Thoracic aorta (tissue), 2 donors: ENCODE measurements around the gene RAD21L1. TPM values are rescaled to one million over a fixed set of nuclear protein-coding genes. Genes with fewer than 3 reads are reported as not detected.

Experiments
- ATAC-seq: fragments of 150-250 bp; one replicate; pipeline ENCODE4 v1.8.0; 2017; ENCODE audit warnings: low read depth; ENCODE audit not compliant: insufficient number of reproducible peaks, low FRiP score
- DNase-seq: peaks from one replicate; pipeline ENCODE4 v3.0.0-alpha.2; 2020; ENCODE audit warnings: low spot score
- H3K27ac ChIP-seq, 2 donors: fragments of 200-600 bp; sonication (generic); 1 replicate in 1 of 2; 2 replicates in 1 of 2; pipeline ENCODE4 v1.5.1; 2016; ENCODE audit warnings: mild to moderate bottlenecking in 2 of 2, moderate library complexity in 2 of 2
- H3K27me3 ChIP-seq: fragments of 200-600 bp; sonication (generic); replicated peaks from 2 replicates; pipeline ENCODE4 v1.6.0; 2016; ENCODE audit warnings: mild to moderate bottlenecking; ENCODE audit not compliant: insufficient read depth
- H3K36me3 ChIP-seq: fragments of 200-600 bp; sonication (generic); one replicate; pipeline ENCODE4 v1.5.1; 2016
- H3K4me1 ChIP-seq, 2 donors: fragments of 200-600 bp; sonication (generic); 1 replicate in 1 of 2; 2 replicates in 1 of 2; pipeline versions ENCODE4 v1.5.1 to v1.6.0; 2016; ENCODE audit warnings: low read depth in 2 of 2, mild to moderate bottlenecking in 1 of 2; ENCODE audit not compliant: control insufficient read depth in 1 of 2
- H3K4me3 ChIP-seq: fragments of 200-600 bp; sonication (generic); 2 replicates; pipeline ENCODE4 v1.5.1; 2016; ENCODE audit warnings: mild to moderate bottlenecking
- H3K9me3 ChIP-seq: fragments of 200-600 bp; sonication (generic); 2 replicates; pipeline ENCODE4 v1.5.1; 2016
- CTCF ChIP-seq: fragments of 200-600 bp; sonication (generic); IDR thresholded peaks from one replicate; pipeline ENCODE4 v1.5.1; 2019; ENCODE audit warnings: antibody characterized with exemption
- total RNA-seq, 2 donors: library from RNA; depleted of rRNA; stranded (reverse); fragments of >200 nt; gene quantifications; one replicate each; pipeline versions ENCODE4 v1.1.0 to v1.2.3, GENCODE V29; 2016

The RAD21L1 gene
- total RNA-seq, 2 donors from 2014 or later, result not detected

- ATAC-seq (no peak), DNase-seq (no peak)
- no peak for TF ChIP-seq CTCF
- Histone ChIP-seq H3K9me3 (no peaks in the 10 kb centered on the region), H3K4me1 (no peaks in the 10 kb centered on the region), H3K4me3 (no peak overlapping the region), H3K36me3 (no peaks in the 10 kb centered on the region), H3K27me3 (no peaks in the 10 kb centered on the region), H3K27ac (no peak overlapping the region)
Measured at GRCh38 chr20:1278993-1279392, 53.1 kb downstream of the RAD21L1 start.

- DNase-seq, result no peak
- Histone ChIP-seq H3K9me3 (no peaks in the 10 kb centered on the region), H3K4me1 (no peaks in the 10 kb centered on the region), H3K36me3 (no peaks in the 10 kb centered on the region), H3K4me3 (no peak overlapping the region), H3K27me3 (no peaks in the 10 kb centered on the region), H3K27ac (no peak overlapping the region)
- TF ChIP-seq CTCF, result no peak
- no peak for ATAC-seq
Measured at GRCh38 chr20:1280195-1281102, 54.6 kb downstream of the RAD21L1 start.

- no peaks in the 10 kb centered on the region for H3K27me3 ChIP-seq
- H3K4me3 ChIP-seq, result no peak overlapping the region
- no peaks in the 10 kb centered on the region for H3K4me1 ChIP-seq
- DNase-seq (no peak), ATAC-seq (no peak)
- H3K9me3 ChIP-seq, result no peaks in the 10 kb centered on the region
- H3K27ac ChIP-seq, result no peak overlapping the region
- TF ChIP-seq CTCF, result no peak
- H3K36me3 ChIP-seq, result no peaks in the 10 kb centered on the region
Measured at GRCh38 chr20:1281279-1282057, 55.6 kb downstream of the RAD21L1 start.

GRCh38 chr20:1282966-1283365, 57.1 kb downstream of the RAD21L1 start:
- Histone ChIP-seq H3K4me1 (no peaks in the 10 kb centered on the region), H3K27ac (no peak overlapping the region), H3K4me3 (no peak overlapping the region), H3K27me3 (no peaks in the 10 kb centered on the region), H3K36me3 (no peaks in the 10 kb centered on the region), H3K9me3 (no peaks in the 10 kb centered on the region)
- ATAC-seq, result no peak
- no peak for TF ChIP-seq CTCF
- no peak for DNase-seq
